ENCODE measurements around the gene ARHGAP36.

Gene ARHGAP36

DNA sequence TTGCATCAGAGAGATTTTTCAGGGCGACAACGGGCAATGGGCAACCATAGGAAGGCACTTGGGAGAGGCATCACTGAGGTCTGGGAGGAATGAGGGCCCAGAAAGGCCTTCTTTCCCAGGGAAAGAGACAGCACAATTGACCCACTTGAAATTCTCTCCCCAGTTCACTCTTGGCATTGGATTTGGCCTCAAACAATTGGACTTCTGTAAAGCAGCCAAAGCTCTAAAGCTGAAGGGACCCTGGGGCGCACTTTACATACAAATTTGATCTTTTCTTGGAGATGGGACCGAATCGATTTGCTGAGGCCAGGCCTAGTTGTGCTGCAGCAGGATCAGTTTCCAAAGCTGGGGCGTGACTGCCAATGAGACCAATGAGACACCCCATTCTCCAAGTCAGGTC, 3.2 kb downstream of the ARHGAP36 start:
- WGBS, 2 donors (ENCODE audit: extremely low coverage in 2 of 2, insufficient read length in 2 of 2, insufficient replicate concordance in 1 of 2), result no CpG with 5 or more reads among the region's 6 CpGs
- no peak overlapping the region for H2AFZ ChIP-seq (ENCODE audit: low read length)

DNA sequence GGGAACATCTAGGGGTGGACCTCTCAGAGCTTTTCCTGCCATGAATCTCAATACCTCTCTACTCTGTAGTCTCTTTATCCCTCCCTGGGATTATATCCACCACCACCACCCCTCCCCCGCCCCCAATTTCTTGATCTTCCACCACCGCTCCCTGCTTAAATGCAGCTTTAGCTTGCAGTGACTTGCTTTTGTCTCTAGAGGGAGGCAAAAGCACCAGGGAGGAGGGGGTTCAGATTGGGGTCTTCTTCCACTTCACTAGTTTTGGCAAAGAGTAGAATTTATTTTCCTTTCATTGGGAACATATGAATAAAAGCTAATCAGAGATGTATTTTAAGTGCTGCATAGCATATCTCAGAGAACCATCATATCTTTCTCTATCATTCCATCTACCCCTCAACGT, 5.5 kb downstream of the ARHGAP36 start:
- Histone ChIP-seq H3K23ac (ENCODE audit: low read depth, low read length, poor library complexity) (no peak overlapping the region), H3K18ac (ENCODE audit: low read length) (no peak overlapping the region), H3K14ac (ENCODE audit: low read length) (no peak overlapping the region), H4K8ac (ENCODE audit: low read depth, low read length) (no peak overlapping the region), H3K9ac (ENCODE audit: low read depth, low read length, poor library complexity) (no peak overlapping the region), H2BK120ac (ENCODE audit: low read depth, low read length) (no peak overlapping the region), H3K79me1 (ENCODE audit: low read depth, low read length) (no peaks in the 10 kb centered on the region), H2BK15ac (ENCODE audit: low read length) (no peak overlapping the region), H3K36me3 (replicated peaks in 1 of 2; ENCODE audit: control insufficient read depth in 2 of 2, insufficient read depth in 2 of 2, low read length in 2 of 2) (no peaks in the 10 kb centered on the region), H2BK12ac (ENCODE audit: low read length) (no peak overlapping the region), H3K4me2 (ENCODE audit: insufficient read depth, low read length, poor library complexity, severe bottlenecking) (no peak overlapping the region), H3K27me3 (ENCODE audit: control insufficient read depth in 3 of 3, insufficient read depth in 3 of 3, low read depth in 1 of 3, low read length in 3 of 3) (peaks cover 0 to 58% (median 15%) of the 10 kb centered on the region in 3 experiments), H4K91ac (ENCODE audit: low read depth, low read length, poor library complexity) (no peak overlapping the region), H3K4me3 (ENCODE audit: low read length in 2 of 2) (no peak overlapping the region), H2AFZ (ENCODE audit: low read length) (no peak overlapping the region), H3K4ac (ENCODE audit: low read length) (no peak overlapping the region), H3K27ac (replicated peaks; ENCODE audit: low read length) (no peak overlapping the region), H3K9me3 (replicated peaks in 1 of 2; ENCODE audit: control insufficient read depth in 2 of 2, insufficient read depth in 1 of 2, low read depth in 1 of 2, low read length in 2 of 2) (no peaks in the 10 kb centered on the region), H2AK5ac (ENCODE audit: low read depth, low read length) (no peak overlapping the region), H2BK5ac (ENCODE audit: low read length) (no peak overlapping the region), H3K4me1 (ENCODE audit: control insufficient read depth in 2 of 2, insufficient read depth in 1 of 2, low read depth in 1 of 2, low read length in 2 of 2) (peaks cover 5% of the 10 kb centered on the region in 2 donors)
- no CpG with 5 or more reads among the region's 3 CpGs for WGBS, 2 donors (ENCODE audit: extremely low coverage in 2 of 2, insufficient read length in 2 of 2, insufficient replicate concordance in 1 of 2)
- DNase-seq (ENCODE audit: low spot score), result no peak

More for the DNA sequence above, 3.2 kb downstream of the ARHGAP36 start:
- H3K23ac ChIP-seq (ENCODE audit: low read depth, low read length, poor library complexity), result no peak overlapping the region
- no peak overlapping the region for H3K4me2 ChIP-seq (ENCODE audit: insufficient read depth, low read length, poor library complexity, severe bottlenecking)
- no peak overlapping the region for H4K91ac ChIP-seq (ENCODE audit: low read depth, low read length, poor library complexity)
- H2BK120ac ChIP-seq (ENCODE audit: low read depth, low read length), result no peak overlapping the region
- H3K4me3 ChIP-seq (ENCODE audit: low read length in 2 of 2), result no peak overlapping the region
- H2BK5ac ChIP-seq (ENCODE audit: low read length), result no peak overlapping the region
- H3K14ac ChIP-seq (ENCODE audit: low read length), result no peak overlapping the region
- no peak overlapping the region for H3K4ac ChIP-seq (ENCODE audit: low read length)
- H3K36me3 ChIP-seq (replicated peaks in 1 of 2; ENCODE audit: control insufficient read depth in 2 of 2, insufficient read depth in 2 of 2, low read length in 2 of 2), result no peaks in the 10 kb centered on the region
- H4K8ac ChIP-seq (ENCODE audit: low read depth, low read length), result no peak overlapping the region
- DNase-seq (ENCODE audit: low spot score), result no peak
- no peaks in the 10 kb centered on the region for H3K9me3 ChIP-seq (replicated peaks in 1 of 2; ENCODE audit: control insufficient read depth in 2 of 2, insufficient read depth in 1 of 2, low read depth in 1 of 2, low read length in 2 of 2)
- no peak overlapping the region for H3K18ac ChIP-seq (ENCODE audit: low read length)
- no peak overlapping the region for H2BK15ac ChIP-seq (ENCODE audit: low read length)
- H3K27me3 ChIP-seq (ENCODE audit: control insufficient read depth in 3 of 3, insufficient read depth in 3 of 3, low read depth in 1 of 3, low read length in 3 of 3), result peaks cover 0 to 60% (median 25%) of the 10 kb centered on the region in 3 experiments
- H2AK5ac ChIP-seq (ENCODE audit: low read depth, low read length), result no peak overlapping the region
- no peaks in the 10 kb centered on the region for H3K79me1 ChIP-seq (ENCODE audit: low read depth, low read length)
- H2BK12ac ChIP-seq (ENCODE audit: low read length), result no peak overlapping the region
- H3K4me1 ChIP-seq (ENCODE audit: control insufficient read depth in 2 of 2, insufficient read depth in 1 of 2, low read depth in 1 of 2, low read length in 2 of 2), result peaks cover 0 to 3% of the 10 kb centered on the region in 2 donors
- no peak overlapping the region for H3K9ac ChIP-seq (ENCODE audit: low read depth, low read length, poor library complexity)
- H3K27ac ChIP-seq (replicated peaks; ENCODE audit: low read length), result no peak overlapping the region

DNA sequence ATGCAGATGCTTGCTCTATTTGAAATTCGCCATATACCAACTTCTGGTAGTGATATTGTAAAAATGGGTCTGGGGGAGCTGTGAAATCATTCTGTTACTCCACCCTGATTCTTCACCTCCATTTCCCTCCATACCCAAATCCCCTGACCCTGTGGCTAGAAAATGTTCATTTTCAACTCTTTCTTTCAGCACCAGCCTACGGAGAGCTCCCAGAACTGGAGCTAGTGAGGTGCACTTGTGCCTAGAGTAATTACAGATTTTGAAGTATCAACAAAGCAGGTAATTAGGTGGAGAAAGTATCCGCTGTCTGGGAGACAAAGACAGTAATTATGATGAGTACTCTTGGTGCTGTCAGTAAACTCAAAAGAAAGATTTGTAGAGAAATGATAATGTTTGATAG, 8.1 kb downstream of the ARHGAP36 start:
- Histone ChIP-seq H3K4me2 (ENCODE audit: insufficient read depth, low read length, poor library complexity, severe bottlenecking) (no peak overlapping the region), H4K8ac (ENCODE audit: low read depth, low read length) (no peak overlapping the region), H3K4me1 (ENCODE audit: control insufficient read depth in 2 of 2, insufficient read depth in 1 of 2, low read depth in 1 of 2, low read length in 2 of 2) (peaks cover 5% of the 10 kb centered on the region in 2 donors), H3K27me3 (ENCODE audit: control insufficient read depth in 3 of 3, insufficient read depth in 3 of 3, low read depth in 1 of 3, low read length in 3 of 3) (peaks cover 0 to 62% (median 16%) of the 10 kb centered on the region in 3 experiments), H3K36me3 (replicated peaks in 1 of 2; ENCODE audit: control insufficient read depth in 2 of 2, insufficient read depth in 2 of 2, low read length in 2 of 2) (no peaks in the 10 kb centered on the region), H3K18ac (ENCODE audit: low read length) (no peak overlapping the region), H4K91ac (ENCODE audit: low read depth, low read length, poor library complexity) (no peak overlapping the region), H3K23ac (ENCODE audit: low read depth, low read length, poor library complexity) (no peak overlapping the region), H3K27ac (replicated peaks; ENCODE audit: low read length) (no peak overlapping the region), H2BK120ac (ENCODE audit: low read depth, low read length) (no peak overlapping the region), H2AK5ac (ENCODE audit: low read depth, low read length) (no peak overlapping the region), H2AFZ (ENCODE audit: low read length) (no peak overlapping the region), H3K4ac (ENCODE audit: low read length) (no peak overlapping the region), H2BK5ac (ENCODE audit: low read length) (no peak overlapping the region), H3K9me3 (replicated peaks in 1 of 2; ENCODE audit: control insufficient read depth in 2 of 2, insufficient read depth in 1 of 2, low read depth in 1 of 2, low read length in 2 of 2) (no peaks in the 10 kb centered on the region), H3K9ac (ENCODE audit: low read depth, low read length, poor library complexity) (no peak overlapping the region), H3K79me1 (ENCODE audit: low read depth, low read length) (no peaks in the 10 kb centered on the region), H3K14ac (ENCODE audit: low read length) (no peak overlapping the region), H3K4me3 (ENCODE audit: low read length in 2 of 2) (no peak overlapping the region), H2BK12ac (ENCODE audit: low read length) (no peak overlapping the region), H2BK15ac (ENCODE audit: low read length) (no peak overlapping the region)
- no peak for DNase-seq (ENCODE audit: low spot score)
- no CpG with 5 or more reads among the region's 3 CpGs for WGBS, 2 donors (ENCODE audit: extremely low coverage in 2 of 2, insufficient read length in 2 of 2, insufficient replicate concordance in 1 of 2)

DNA sequence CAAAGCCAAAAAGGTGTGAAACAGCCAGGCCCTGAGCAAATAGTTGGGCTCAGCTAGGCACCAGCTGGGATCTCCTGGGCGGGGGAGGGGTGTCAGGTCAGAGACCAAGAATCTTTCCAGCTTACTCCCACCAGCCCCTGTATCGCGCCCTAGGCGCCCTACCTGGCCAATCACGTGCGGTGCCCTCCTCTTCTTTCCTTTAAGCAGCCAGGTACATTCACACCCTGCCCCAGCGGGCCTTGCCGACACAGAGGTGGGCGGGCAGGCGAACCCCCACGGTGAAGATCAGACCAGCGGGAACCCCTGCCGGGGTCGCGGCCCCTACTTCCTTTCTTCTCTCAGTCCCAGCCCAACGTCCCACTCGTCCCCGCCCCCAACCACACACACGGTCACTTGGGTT, 9.1 kb downstream of the ARHGAP36 start:
- no peak overlapping the region for H4K91ac ChIP-seq (ENCODE audit: low read depth, low read length, poor library complexity)
- H4K8ac ChIP-seq (ENCODE audit: low read depth, low read length), result no peak overlapping the region
- H2BK15ac ChIP-seq (ENCODE audit: low read length), result no peak overlapping the region
- H3K79me1 ChIP-seq (ENCODE audit: low read depth, low read length), result no peaks in the 10 kb centered on the region
- H3K27me3 ChIP-seq (ENCODE audit: control insufficient read depth in 3 of 3, insufficient read depth in 3 of 3, low read depth in 1 of 3, low read length in 3 of 3), result peaks cover 0 to 68% (median 17%) of the 10 kb centered on the region in 3 experiments
- H2AK5ac ChIP-seq (ENCODE audit: low read depth, low read length), result no peak overlapping the region
- H3K9ac ChIP-seq (ENCODE audit: low read depth, low read length, poor library complexity), result no peak overlapping the region
- no peaks in the 10 kb centered on the region for H3K36me3 ChIP-seq (replicated peaks in 1 of 2; ENCODE audit: control insufficient read depth in 2 of 2, insufficient read depth in 2 of 2, low read length in 2 of 2)
- H2BK5ac ChIP-seq (ENCODE audit: low read length), result no peak overlapping the region
- WGBS, 2 donors (ENCODE audit: extremely low coverage in 2 of 2, insufficient read length in 2 of 2, insufficient replicate concordance in 1 of 2), result no CpG with 5 or more reads among the region's 19 CpGs
- H3K9me3 ChIP-seq (replicated peaks in 1 of 2; ENCODE audit: control insufficient read depth in 2 of 2, insufficient read depth in 1 of 2, low read depth in 1 of 2, low read length in 2 of 2), result no peaks in the 10 kb centered on the region
- H2AFZ ChIP-seq (ENCODE audit: low read length), result no peak overlapping the region
- DNase-seq (ENCODE audit: low spot score), result no peak
- no peak overlapping the region for H3K27ac ChIP-seq (replicated peaks; ENCODE audit: low read length)
- H2BK12ac ChIP-seq (ENCODE audit: low read length), result no peak overlapping the region
- H3K4me1 ChIP-seq (ENCODE audit: control insufficient read depth in 2 of 2, insufficient read depth in 1 of 2, low read depth in 1 of 2, low read length in 2 of 2), result peaks cover 5% of the 10 kb centered on the region in 2 donors
- H3K4ac ChIP-seq (ENCODE audit: low read length), result no peak overlapping the region
- H3K4me3 ChIP-seq (ENCODE audit: low read length in 2 of 2), result no peak overlapping the region
- no peak overlapping the region for H3K14ac ChIP-seq (ENCODE audit: low read length)
- no peak overlapping the region for H3K23ac ChIP-seq (ENCODE audit: low read depth, low read length, poor library complexity)
- H3K4me2 ChIP-seq (ENCODE audit: insufficient read depth, low read length, poor library complexity, severe bottlenecking), result no peak overlapping the region
- no peak overlapping the region for H2BK120ac ChIP-seq (ENCODE audit: low read depth, low read length)
- no peak overlapping the region for H3K18ac ChIP-seq (ENCODE audit: low read length)

All from neuronal stem cell (in vitro differentiated cells).